ENCODE data around the gene ALG2. TPM values are rescaled to one million over a fixed set of nuclear protein-coding genes. Genes with fewer than 3 reads are reported as not detected.

Gene ALG2
- 34.7 and 51.3 TPM in 2 replicates for total RNA-seq

GRCh38 chr9:99221621-99222415 is at the start of gene ALG2, which contains the start of gene SEC61B:
Gene ALG2, minus strand, starts transcription at chr9:99221942. Its CDS starts 48 bp downstream, at chr9:99221894.
Gene SEC61B, plus strand, starts transcription at chr9:99222282. Its CDS starts 82 bp downstream, at chr9:99222364.

Other genes starting within 250 kb of the ALG2 start
- gene TGFBR1, start 116.8 kb downstream of the ALG2 start, total RNA-seq: 68.0 and 95.2 TPM in 2 replicates
- gene SEC61B, start 340 bp upstream of the ALG2 start, total RNA-seq: 62.0 and 70.8 TPM in 2 replicates

Measured in tracheal epithelial cell (primary cell).